ENCODE results near the gene RPS27.

Gene RPS27

DNA sequence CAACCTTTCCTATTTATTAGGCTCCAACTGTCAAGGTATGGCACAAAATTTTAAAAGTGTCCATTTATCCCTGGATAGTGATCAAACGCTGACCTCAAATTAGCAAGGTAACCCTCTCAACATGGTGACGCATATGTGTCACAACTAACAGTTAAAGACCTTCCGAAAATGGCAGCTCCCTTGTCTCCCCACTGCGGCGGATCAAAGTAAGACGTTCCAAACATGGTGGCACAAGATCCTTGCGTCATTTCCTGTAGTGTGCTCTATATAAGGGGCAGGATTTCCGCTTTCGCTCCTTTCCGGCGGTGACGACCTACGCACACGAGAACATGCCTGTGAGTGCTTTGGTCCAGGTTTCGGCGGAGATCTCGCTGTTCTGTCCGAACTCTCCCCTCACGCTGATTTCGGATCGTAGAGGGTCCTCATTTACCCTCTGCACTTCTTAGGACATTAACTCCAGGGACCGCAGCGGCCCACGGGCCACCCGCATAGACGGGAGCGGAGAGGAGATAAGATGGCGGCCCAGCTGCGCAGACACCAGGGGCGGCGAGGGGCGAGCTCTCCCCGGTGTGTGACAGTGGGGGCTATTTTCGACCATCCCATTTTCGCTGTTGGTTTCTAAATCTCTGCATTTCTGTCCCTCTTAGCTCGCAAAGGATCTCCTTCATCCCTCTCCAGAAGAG, at the start of gene RPS27:
TSS of gene RPS27 (plus strand) at position 295 of the 683 bp plus-strand sequence. CDS start at position 330, 35 bp downstream.
- Histone ChIP-seq H3K27me3 (ENCODE audit: insufficient read depth, insufficient read length) (no peaks in the 10 kb centered on the region), H3K9me3 (ENCODE audit: insufficient read depth, low read length) (no peaks in the 10 kb centered on the region), H3K4me3 (ENCODE audit: insufficient read length, low read depth) (peak within 1 kb of the TSS; percentile 91), H3K9ac (ENCODE audit: insufficient read length, low read depth) (peak within 1 kb of the TSS; percentile 99), H3K4me1 (ENCODE audit: insufficient read depth, insufficient read length) (no peaks in the 10 kb centered on the region), H3K36me3 (ENCODE audit: insufficient read depth, insufficient read length, low read length) (peaks cover 48% of the 10 kb centered on the region)
- DNase-seq (ENCODE audit: low read depth, low spot score): peak; percentile 98
- TF ChIP-seq ZNF274 (IDR thresholded peaks at IDR 0.05; ENCODE audit: low read depth, low read length) (no peak), SUZ12 (IDR thresholded peaks at IDR 0.05; ENCODE audit: extremely low read depth, insufficient read depth, insufficient read length) (no peak), YY1 (IDR thresholded peaks at IDR 0.05; ENCODE audit: insufficient read depth, insufficient read length) (peak; percentile 99)

DNA sequence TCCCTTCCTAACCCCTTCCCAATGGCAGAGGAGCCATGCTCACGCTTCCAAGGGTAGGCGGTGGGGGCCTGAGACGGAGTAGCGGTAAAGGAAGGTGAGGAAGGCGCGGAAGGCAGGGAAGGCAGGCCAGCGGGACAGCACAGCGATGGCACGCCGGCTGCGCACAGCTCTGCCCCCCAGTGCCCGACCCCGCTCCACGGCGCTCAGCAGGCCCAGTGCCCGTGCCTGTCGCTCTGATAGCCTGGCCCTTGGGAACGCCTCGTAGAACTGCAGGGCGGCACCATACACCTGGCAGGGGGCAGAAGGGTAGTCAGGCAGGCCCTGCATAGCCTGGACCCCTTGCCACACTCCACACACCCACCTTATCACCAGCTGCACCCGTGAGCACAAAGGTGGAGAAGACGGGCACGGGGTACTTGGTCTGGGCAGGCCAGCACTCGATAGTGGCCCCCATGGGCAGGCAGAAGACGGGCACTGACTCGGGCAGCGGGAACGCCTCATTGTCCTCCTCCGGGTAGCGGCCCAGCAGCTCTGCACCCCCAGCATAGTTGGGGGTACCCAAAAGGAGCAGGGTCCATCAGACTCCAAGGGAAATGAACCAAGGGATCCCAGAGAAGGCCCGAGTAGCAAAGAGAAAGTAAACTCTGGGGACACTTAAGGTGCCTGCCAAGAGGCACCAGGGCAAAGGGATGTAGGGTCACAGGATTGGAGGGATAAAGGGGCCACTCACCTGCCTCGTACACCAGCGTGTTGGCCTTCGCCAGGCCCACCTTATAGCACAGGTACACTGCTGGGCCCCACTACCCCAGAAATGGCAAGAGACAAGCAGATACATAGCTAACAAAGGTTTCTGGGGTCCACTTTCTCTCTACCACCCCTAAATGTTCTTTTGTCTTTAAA, 48.5 kb upstream of the RPS27 start:
- DNase-seq (ENCODE audit: low read depth, low spot score): no peak
- Histone ChIP-seq H3K4me3 (ENCODE audit: insufficient read length, low read depth) (no peak overlapping the region), H3K27me3 (ENCODE audit: insufficient read depth, insufficient read length) (no peaks in the 10 kb centered on the region), H3K9me3 (ENCODE audit: insufficient read depth, low read length) (no peaks in the 10 kb centered on the region), H3K9ac (ENCODE audit: insufficient read length, low read depth) (no peak overlapping the region), H3K36me3 (ENCODE audit: insufficient read depth, insufficient read length, low read length) (peaks cover 77% of the 10 kb centered on the region), H3K4me1 (ENCODE audit: insufficient read depth, insufficient read length) (peaks cover 9% of the 10 kb centered on the region)
- no peak for TF ChIP-seq YY1 (IDR thresholded peaks at IDR 0.05; ENCODE audit: insufficient read depth, insufficient read length)
- no peak for TF ChIP-seq SUZ12 (IDR thresholded peaks at IDR 0.05; ENCODE audit: extremely low read depth, insufficient read depth, insufficient read length)
- no peak for TF ChIP-seq ZNF274 (IDR thresholded peaks at IDR 0.05; ENCODE audit: low read depth, low read length)

DNA sequence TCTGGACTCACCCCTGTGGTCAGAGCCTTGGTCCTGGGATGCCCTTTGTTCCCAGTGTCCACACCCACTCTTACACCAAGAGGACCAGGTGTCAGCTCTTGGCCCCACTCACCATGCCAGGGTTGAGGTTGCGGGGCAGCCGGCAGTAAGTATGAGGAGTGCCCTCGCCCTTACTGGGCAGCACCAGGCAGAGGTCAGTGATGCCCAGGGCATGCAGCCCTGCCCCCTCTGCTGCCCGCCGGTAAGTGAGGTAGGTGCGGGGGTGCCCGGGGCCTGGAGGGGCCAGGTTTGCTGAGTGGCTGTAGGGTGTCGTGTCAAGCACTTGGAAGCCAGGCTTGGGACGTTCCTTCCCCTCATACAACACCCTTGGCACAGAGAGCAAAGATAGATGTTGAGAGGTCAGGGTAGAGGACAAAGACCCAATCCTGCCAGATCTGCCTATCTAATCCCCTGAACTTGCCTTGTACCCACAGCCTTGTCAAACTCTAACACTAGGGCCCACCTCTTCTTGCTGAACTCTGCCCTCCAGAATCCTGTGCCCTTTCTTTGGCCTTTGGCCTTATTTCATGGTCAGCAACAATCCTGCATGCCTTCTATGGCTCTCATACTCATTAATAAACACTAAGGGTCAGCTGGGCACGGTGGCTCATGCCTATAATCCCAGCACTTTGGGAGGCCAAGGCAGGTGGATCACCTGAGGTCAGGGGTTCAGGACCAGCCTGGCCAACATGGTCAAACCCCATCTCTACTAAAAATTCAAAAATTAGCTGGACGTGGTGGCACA, 47.6 kb upstream of the RPS27 start:
- no peak for TF ChIP-seq ZNF274 (IDR thresholded peaks at IDR 0.05; ENCODE audit: low read depth, low read length)
- TF ChIP-seq YY1 (IDR thresholded peaks at IDR 0.05; ENCODE audit: insufficient read depth, insufficient read length): no peak
- H3K36me3 ChIP-seq (ENCODE audit: insufficient read depth, insufficient read length, low read length): peaks cover 77% of the 10 kb centered on the region
- H3K4me1 ChIP-seq (ENCODE audit: insufficient read depth, insufficient read length): peaks cover 17% of the 10 kb centered on the region

DNA sequence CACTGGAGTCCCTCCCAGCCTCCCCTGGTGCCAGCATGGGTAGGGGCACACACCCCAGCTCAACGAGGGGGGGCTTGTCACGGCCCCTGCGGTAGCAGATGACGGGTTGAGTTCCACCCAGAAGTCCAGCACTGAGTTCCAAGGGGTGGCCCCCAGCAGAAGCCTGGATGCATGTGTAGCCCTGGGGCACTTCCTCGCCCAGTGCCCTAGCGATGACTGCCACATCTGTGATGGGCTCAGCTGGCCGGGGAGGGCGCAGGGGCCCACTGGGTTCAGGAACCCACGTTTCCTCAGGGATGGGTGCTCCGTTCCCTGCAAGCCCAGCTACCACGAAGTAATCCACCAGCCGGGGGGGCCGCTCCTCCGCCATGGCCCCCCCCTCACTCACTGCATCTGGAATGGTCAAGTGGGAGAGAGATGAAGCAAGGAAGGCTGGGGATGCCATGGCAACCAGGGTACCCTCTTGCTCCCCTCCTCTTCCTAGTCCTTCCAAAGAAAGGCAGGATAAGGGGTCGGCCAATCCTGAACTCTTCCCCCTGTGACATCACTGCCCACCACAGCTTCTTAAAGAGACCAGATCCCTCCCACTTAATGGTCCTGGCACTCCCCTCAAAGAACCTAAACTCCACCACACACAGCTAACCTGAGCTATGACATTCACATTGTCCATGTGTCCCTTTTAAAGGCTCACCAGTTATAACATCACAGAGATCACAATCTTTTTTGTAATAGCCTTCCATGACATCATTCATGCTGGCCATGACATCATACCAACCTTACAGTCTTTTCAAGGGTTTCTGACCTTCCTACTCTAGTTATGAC, 46.3 kb upstream of the RPS27 start:
- DNase-seq (ENCODE audit: low read depth, low spot score): no peak
- no peaks in the 10 kb centered on the region for H3K27me3 ChIP-seq (ENCODE audit: insufficient read depth, insufficient read length)
- peaks cover 20% of the 10 kb centered on the region for H3K4me1 ChIP-seq (ENCODE audit: insufficient read depth, insufficient read length)
- H3K9me3 ChIP-seq (ENCODE audit: insufficient read depth, low read length): no peaks in the 10 kb centered on the region
- H3K9ac ChIP-seq (ENCODE audit: insufficient read length, low read depth): no peak overlapping the region
- H3K36me3 ChIP-seq (ENCODE audit: insufficient read depth, insufficient read length, low read length): peaks cover 82% of the 10 kb centered on the region
- no peak overlapping the region for H3K4me3 ChIP-seq (ENCODE audit: insufficient read length, low read depth)
- TF ChIP-seq YY1 (IDR thresholded peaks at IDR 0.05; ENCODE audit: insufficient read depth, insufficient read length) (no peak), SUZ12 (IDR thresholded peaks at IDR 0.05; ENCODE audit: extremely low read depth, insufficient read depth, insufficient read length) (no peak), ZNF274 (IDR thresholded peaks at IDR 0.05; ENCODE audit: low read depth, low read length) (no peak)

More for the DNA sequence above, 47.6 kb upstream of the RPS27 start:
- Histone ChIP-seq H3K9ac (ENCODE audit: insufficient read length, low read depth) (no peak overlapping the region), H3K4me3 (ENCODE audit: insufficient read length, low read depth) (no peak overlapping the region), H3K9me3 (ENCODE audit: insufficient read depth, low read length) (no peaks in the 10 kb centered on the region), H3K27me3 (ENCODE audit: insufficient read depth, insufficient read length) (no peaks in the 10 kb centered on the region)
- DNase-seq (ENCODE audit: low read depth, low spot score): no peak

DNA sequence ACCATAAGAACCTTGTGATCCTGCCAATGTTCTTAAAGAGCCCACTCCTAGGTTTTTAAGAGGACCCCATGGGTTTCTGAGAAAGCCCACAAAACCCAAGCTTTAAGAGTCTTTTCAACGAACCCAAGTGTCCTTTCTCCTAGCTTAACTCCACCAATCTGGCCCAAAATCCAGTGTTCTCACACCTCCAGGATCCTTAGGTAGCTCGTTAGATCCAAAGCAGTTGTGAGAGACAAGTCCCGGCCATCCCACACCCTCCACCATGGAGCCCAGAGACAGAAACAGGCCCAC, 45.8 kb upstream of the RPS27 start:
- H3K36me3 ChIP-seq (ENCODE audit: insufficient read depth, insufficient read length, low read length): peaks cover 81% of the 10 kb centered on the region
- DNase-seq (ENCODE audit: low read depth, low spot score): no peak
- H3K9me3 ChIP-seq (ENCODE audit: insufficient read depth, low read length): no peaks in the 10 kb centered on the region
- no peaks in the 10 kb centered on the region for H3K27me3 ChIP-seq (ENCODE audit: insufficient read depth, insufficient read length)
- peak overlapping the region; percentile 97 for H3K9ac ChIP-seq (ENCODE audit: insufficient read length, low read depth)
- TF ChIP-seq YY1 (IDR thresholded peaks at IDR 0.05; ENCODE audit: insufficient read depth, insufficient read length) (no peak), SUZ12 (IDR thresholded peaks at IDR 0.05; ENCODE audit: extremely low read depth, insufficient read depth, insufficient read length) (no peak), ZNF274 (IDR thresholded peaks at IDR 0.05; ENCODE audit: low read depth, low read length) (no peak)
- peak overlapping the region; percentile 92 for H3K4me3 ChIP-seq (ENCODE audit: insufficient read length, low read depth)
- peaks cover 20% of the 10 kb centered on the region for H3K4me1 ChIP-seq (ENCODE audit: insufficient read depth, insufficient read length)

DNA sequence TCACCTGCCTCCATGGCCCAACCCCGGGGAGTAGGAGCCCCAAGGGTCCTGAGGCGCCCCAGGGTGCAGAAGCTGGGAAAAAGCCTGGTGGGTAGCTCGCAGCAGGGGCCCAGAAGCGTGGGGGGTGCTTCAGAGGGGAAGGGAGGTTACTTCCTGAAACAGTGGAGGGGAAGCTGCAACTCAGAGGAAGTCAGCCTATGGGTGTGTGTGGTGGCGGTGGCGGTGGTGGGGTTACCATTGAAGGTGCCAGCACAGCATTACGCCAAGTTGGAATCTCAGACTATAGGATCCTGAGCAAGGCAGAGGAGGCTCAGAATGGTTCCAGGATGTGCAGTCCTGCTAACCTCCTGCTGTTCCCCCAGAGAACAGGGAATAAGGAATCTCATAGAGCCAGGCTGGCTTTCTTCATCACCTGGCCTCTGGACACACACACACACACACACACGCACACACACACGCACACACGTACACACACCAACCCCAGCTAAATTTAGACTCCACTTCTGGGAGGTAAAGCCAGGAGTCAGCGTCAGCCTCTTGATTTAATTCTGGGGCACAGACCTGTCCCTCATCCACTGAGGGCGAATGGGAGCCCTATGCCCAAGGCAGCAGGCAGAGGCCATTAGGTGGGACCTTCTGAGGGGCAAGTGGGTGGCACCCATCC, 45.3 kb upstream of the RPS27 start:
- H3K36me3 ChIP-seq (ENCODE audit: insufficient read depth, insufficient read length, low read length): peaks cover 81% of the 10 kb centered on the region
- TF ChIP-seq ZNF274 (IDR thresholded peaks at IDR 0.05; ENCODE audit: low read depth, low read length) (no peak), YY1 (IDR thresholded peaks at IDR 0.05; ENCODE audit: insufficient read depth, insufficient read length) (no peak), SUZ12 (IDR thresholded peaks at IDR 0.05; ENCODE audit: extremely low read depth, insufficient read depth, insufficient read length) (no peak)
- no peak for DNase-seq (ENCODE audit: low read depth, low spot score)
- H3K27me3 ChIP-seq (ENCODE audit: insufficient read depth, insufficient read length): no peaks in the 10 kb centered on the region
- H3K9me3 ChIP-seq (ENCODE audit: insufficient read depth, low read length): no peaks in the 10 kb centered on the region
- peaks cover 20% of the 10 kb centered on the region for H3K4me1 ChIP-seq (ENCODE audit: insufficient read depth, insufficient read length)
- H3K4me3 ChIP-seq (ENCODE audit: insufficient read length, low read depth): peak overlapping the region; percentile 92
- peak overlapping the region; percentile 97 for H3K9ac ChIP-seq (ENCODE audit: insufficient read length, low read depth)

Measured in NT2/D1 (cell line).